Measurements from ENCODE around the gene NUP85.

- TF ChIP-seq POLR2A (IDR thresholded peaks at IDR 0.05; ENCODE audit: low read depth, low read length) (no peak; the same call in 1 of the 2 replicates), POLR2AphosphoS5 (IDR thresholded peaks at IDR 0.05; ENCODE audit: low read depth, low read length) (no peak)
Measured at GRCh38 chr17:75272848-75273184, 67.3 kb downstream of the NUP85 start.

Data from GM12892 (cell line).